ENCODE data around the gene NCBP3. TPM values are rescaled to one million over a fixed set of nuclear protein-coding genes. Genes with fewer than 3 reads are reported as not detected.

NCBP3 gene
- polyA plus RNA-seq (2012; ENCODE audit: insufficient read length, low read depth), result 30.3 TPM

GRCh38 chr17:3845621-3846436, at the start of gene NCBP3:
TSS of gene NCBP3 (minus strand) at chr17:3846246. CDS start at chr17:3846223, 23 bp downstream.
- TF ChIP-seq, protein P1, sequence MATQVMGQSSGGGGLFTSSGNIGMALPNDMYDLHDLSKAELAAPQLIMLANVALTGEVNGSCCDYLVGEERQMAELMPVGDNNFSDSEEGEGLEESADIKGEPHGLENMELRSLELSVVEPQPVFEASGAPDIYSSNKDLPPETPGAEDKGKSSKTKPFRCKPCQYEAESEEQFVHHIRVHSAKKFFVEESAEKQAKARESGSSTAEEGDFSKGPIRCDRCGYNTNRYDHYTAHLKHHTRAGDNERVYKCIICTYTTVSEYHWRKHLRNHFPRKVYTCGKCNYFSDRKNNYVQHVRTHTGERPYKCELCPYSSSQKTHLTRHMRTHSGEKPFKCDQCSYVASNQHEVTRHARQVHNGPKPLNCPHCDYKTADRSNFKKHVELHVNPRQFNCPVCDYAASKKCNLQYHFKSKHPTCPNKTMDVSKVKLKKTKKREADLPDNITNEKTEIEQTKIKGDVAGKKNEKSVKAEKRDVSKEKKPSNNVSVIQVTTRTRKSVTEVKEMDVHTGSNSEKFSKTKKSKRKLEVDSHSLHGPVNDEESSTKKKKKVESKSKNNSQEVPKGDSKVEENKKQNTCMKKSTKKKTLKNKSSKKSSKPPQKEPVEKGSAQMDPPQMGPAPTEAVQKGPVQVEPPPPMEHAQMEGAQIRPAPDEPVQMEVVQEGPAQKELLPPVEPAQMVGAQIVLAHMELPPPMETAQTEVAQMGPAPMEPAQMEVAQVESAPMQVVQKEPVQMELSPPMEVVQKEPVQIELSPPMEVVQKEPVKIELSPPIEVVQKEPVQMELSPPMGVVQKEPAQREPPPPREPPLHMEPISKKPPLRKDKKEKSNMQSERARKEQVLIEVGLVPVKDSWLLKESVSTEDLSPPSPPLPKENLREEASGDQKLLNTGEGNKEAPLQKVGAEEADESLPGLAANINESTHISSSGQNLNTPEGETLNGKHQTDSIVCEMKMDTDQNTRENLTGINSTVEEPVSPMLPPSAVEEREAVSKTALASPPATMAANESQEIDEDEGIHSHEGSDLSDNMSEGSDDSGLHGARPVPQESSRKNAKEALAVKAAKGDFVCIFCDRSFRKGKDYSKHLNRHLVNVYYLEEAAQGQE (IDR thresholded peaks at IDR 0.05; ENCODE audit: insufficient read depth in 1 of 2, low read depth in 2 of 2, low read length in 2 of 2), result peak in 1 of 2 experiments; percentile 17; a peak in 1 of 4 replicates
- TF ChIP-seq TAF1 (IDR thresholded peaks at IDR 0.05; ENCODE audit: borderline replicate concordance, insufficient read depth, low read length), result peak; percentile 87
- peak; percentile 85; the same call in 1 of the 2 replicates for TF ChIP-seq SIN3A (IDR thresholded peaks at IDR 0.05; ENCODE audit: borderline replicate concordance, insufficient read depth, low read length)
- TF ChIP-seq FOXP2 (optimal IDR thresholded peaks at IDR 0.05; ENCODE audit: borderline replicate concordance, extremely low read depth, extremely low read length, insufficient read depth), result peak; percentile 83
- peak; percentile 92 for TF ChIP-seq POLR2AphosphoS5 (IDR thresholded peaks at IDR 0.05; ENCODE audit: low read depth, low read length)

DNA sequence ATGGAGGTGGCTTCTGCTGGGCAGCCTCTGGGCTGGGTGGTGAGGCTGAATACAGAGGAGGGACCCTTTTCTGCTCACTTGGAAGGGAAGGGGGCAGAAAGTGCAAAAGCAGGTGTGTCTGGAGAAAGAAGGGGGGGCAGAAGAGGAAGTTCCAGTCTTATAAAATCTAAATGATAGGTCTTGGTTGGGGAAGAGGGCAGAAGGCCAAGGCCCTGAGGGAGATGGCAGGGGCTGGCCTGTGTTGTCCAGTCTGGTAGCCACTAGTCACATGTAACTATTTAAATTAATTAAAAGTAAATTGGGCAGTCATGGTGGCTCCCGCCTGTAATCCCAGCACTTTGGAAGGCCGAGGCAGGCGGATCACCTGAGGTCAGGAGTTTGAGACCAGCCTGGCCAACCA, 49.3 kb upstream of the NCBP3 start:
- TF ChIP-seq, protein P1 (IDR thresholded peaks at IDR 0.05; ENCODE audit: insufficient read depth in 1 of 2, low read depth in 2 of 2, low read length in 2 of 2), result no peak
- TF ChIP-seq TAF1 (IDR thresholded peaks at IDR 0.05; ENCODE audit: borderline replicate concordance, insufficient read depth, low read length), result no peak
- no peak for TF ChIP-seq FOXP2 (optimal IDR thresholded peaks at IDR 0.05; ENCODE audit: borderline replicate concordance, extremely low read depth, extremely low read length, insufficient read depth)
- no peak for TF ChIP-seq POLR2AphosphoS5 (IDR thresholded peaks at IDR 0.05; ENCODE audit: low read depth, low read length)
- no peak for TF ChIP-seq SIN3A (IDR thresholded peaks at IDR 0.05; ENCODE audit: borderline replicate concordance, insufficient read depth, low read length)

GRCh38 chr17:3894911-3895343, 48.9 kb upstream of the NCBP3 start:
- TF ChIP-seq, protein P1 (IDR thresholded peaks at IDR 0.05; ENCODE audit: insufficient read depth in 1 of 2, low read depth in 2 of 2, low read length in 2 of 2), result peak in 1 of 2 experiments; percentile 33; a peak in 1 of 4 replicates
- TF ChIP-seq TAF1 (IDR thresholded peaks at IDR 0.05; ENCODE audit: borderline replicate concordance, insufficient read depth, low read length) (no peak), FOXP2 (optimal IDR thresholded peaks at IDR 0.05; ENCODE audit: borderline replicate concordance, extremely low read depth, extremely low read length, insufficient read depth) (no peak), SIN3A (IDR thresholded peaks at IDR 0.05; ENCODE audit: borderline replicate concordance, insufficient read depth, low read length) (peak; percentile 71; the same call in 1 of the 2 replicates), POLR2AphosphoS5 (IDR thresholded peaks at IDR 0.05; ENCODE audit: low read depth, low read length) (no peak; the same call in 1 of the 2 replicates)

- no peak for TF ChIP-seq POLR2AphosphoS5 (IDR thresholded peaks at IDR 0.05; ENCODE audit: low read depth, low read length)
Observed at GRCh38 chr17:3894188-3894587, 48.1 kb upstream of the NCBP3 start.

GRCh38 chr17:3893720-3894116, 47.7 kb upstream of the NCBP3 start:
- TF ChIP-seq SIN3A (IDR thresholded peaks at IDR 0.05; ENCODE audit: borderline replicate concordance, insufficient read depth, low read length), result no peak
- TF ChIP-seq FOXP2 (optimal IDR thresholded peaks at IDR 0.05; ENCODE audit: borderline replicate concordance, extremely low read depth, extremely low read length, insufficient read depth), result no peak
- no peak for TF ChIP-seq TAF1 (IDR thresholded peaks at IDR 0.05; ENCODE audit: borderline replicate concordance, insufficient read depth, low read length)
- TF ChIP-seq POLR2AphosphoS5 (IDR thresholded peaks at IDR 0.05; ENCODE audit: low read depth, low read length), result no peak
- TF ChIP-seq, protein P1 (IDR thresholded peaks at IDR 0.05; ENCODE audit: insufficient read depth in 1 of 2, low read depth in 2 of 2, low read length in 2 of 2), result no peak

All from PFSK-1 (cell line).